Peyer's patch (tissue), 4 donors: ENCODE results near the gene FAR2.

ENCODE experiments used
- CTCF ChIP-seq, 6 experiments: fragments of 450-650 bp in 4 of 6; fragments of 200-600 bp in 2 of 6; sonication (generic) in 1 of 6; IDR thresholded peaks; one replicate each; pipeline ENCODE4 v1.5.1; 2017 to 2019; ENCODE audit warnings: antibody characterized with exemption in 6 of 6, mild to moderate bottlenecking in 3 of 6, moderate library complexity in 1 of 6
- POLR2A ChIP-seq, 2 donors: fragments of 450-650 bp; IDR thresholded peaks; one replicate each; pipeline ENCODE4 v1.5.1; 2017; ENCODE audit warnings: antibody characterized with exemption in 2 of 2, mild to moderate bottlenecking in 2 of 2, moderate library complexity in 2 of 2

GRCh38 chr12:29244159-29244765 lies 95.2 kb downstream of the FAR2 start:
- TF ChIP-seq CTCF (IDR thresholded peaks at IDR 0.05) (no peak), POLR2A (IDR thresholded peaks at IDR 0.05) (no peak)
